GM21423 (cell line): Measurements from ENCODE around the gene PDCD4.

Experiments used
- ATAC-seq: cut with Tn5 transposase; IDR thresholded peaks from one replicate; pipeline ENCODE4 v1.9.1; 2021; ENCODE audit warnings: mild to moderate bottlenecking, moderate library complexity; ENCODE audit not compliant: unreplicated experiment

The PDCD4 gene

GRCh38 chr10:110918269-110918642 is 46.5 kb downstream of the PDCD4 start:
- no peak for ATAC-seq

DNA sequence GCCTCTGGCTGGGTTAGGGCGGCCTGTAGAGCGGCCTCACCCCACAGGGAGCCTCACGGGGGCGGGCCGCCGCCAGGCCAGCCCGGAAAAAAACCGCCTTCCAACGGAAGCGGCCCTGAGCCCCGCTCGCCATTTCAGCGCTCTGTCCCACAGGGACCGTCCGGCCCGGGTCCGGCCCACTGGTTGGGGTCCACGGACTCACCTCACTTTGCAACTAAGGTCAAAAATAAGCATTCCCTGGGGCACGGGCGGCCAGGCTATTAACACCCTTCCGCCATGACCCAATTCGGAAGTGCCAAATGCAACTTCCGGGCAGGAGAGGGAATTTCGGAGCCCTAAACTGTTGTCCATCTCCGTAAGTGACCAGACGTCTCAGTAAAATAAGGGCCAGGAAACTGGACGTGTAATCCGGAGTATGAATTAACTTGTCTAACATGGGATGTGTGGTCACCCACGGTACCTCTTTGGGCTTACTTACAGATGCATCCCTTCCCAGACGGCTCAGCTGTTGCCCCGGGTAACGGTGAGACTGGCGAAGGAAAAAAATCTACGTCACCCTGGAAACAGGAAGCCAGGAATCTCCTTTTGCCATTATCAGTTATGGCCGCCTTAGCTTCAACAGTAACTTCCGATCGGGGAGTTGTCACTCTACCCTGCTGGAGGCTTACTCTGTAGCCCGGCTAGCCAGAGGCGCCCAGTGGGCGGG is 47.1 kb downstream of the PDCD4 start, which contains the start of gene BBIP1:
TSS of gene BBIP1 (minus strand) at position 538 of the 706 bp plus-strand sequence. CDS start 1,023 bp downstream, outside the sequence.
- peak; percentile 74 for ATAC-seq

DNA sequence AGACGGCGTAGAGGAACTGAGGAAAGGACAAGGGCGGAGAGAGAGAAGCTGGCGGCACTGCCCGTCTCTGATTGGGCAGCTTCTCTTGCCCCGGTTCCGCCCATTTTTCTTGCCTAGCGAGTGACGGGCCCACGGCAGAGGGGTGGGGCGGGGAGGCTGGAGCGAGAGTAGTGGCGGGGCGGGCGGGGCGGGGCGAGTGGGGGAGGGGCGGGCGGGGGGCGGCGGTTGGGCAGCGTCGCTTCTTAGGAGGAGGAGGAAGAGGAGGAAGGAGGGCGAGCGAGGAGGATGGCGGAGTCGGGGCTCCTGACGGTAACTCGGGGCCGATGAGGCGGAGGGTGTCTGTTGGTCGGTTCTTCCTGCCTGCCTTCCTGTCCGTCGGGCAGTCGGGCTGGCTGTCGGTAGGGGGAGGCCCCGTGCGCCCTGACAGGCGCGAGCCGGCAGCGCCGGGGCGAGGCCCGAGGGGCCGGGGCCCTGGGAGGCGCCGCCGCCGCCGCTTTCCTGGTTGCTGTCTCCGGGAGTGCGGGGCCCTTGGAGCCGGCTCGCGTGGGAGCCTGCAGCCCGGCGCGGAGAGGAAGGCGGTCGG is 47.7 kb downstream of the PDCD4 start, which contains the start of gene SHOC2:
TSS of gene SHOC2 (plus strand) at position 256 of the 583 bp plus-strand sequence. CDS start 44,755 bp downstream, outside the sequence.
- peak; percentile 12 for ATAC-seq

- peak; percentile 24 for ATAC-seq
Observed at GRCh38 chr10:110919971-110920881, 48.5 kb downstream of the PDCD4 start.

GRCh38 chr10:110923856-110924493 is 52.2 kb downstream of the PDCD4 start:
- no peak for ATAC-seq

DNA sequence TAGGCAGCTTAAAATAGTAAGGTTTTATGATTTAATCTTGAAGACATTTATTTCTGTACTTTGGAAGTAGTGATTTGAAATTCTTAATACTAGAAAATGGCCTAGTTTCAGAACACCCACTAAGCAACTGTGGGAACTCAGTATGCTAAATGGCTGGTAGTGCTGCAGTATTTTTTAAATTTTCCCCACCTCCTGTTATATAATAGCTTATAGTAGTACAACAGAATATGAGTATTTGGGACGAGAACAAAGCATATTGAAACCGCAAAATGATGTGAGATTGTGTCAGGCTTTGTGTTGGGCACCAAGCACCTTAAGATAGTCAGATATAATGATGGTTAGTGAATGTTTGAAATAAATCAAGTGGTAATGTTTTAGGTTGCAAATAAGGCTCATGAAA is 55.7 kb downstream of the PDCD4 start:
- no peak for ATAC-seq

DNA sequence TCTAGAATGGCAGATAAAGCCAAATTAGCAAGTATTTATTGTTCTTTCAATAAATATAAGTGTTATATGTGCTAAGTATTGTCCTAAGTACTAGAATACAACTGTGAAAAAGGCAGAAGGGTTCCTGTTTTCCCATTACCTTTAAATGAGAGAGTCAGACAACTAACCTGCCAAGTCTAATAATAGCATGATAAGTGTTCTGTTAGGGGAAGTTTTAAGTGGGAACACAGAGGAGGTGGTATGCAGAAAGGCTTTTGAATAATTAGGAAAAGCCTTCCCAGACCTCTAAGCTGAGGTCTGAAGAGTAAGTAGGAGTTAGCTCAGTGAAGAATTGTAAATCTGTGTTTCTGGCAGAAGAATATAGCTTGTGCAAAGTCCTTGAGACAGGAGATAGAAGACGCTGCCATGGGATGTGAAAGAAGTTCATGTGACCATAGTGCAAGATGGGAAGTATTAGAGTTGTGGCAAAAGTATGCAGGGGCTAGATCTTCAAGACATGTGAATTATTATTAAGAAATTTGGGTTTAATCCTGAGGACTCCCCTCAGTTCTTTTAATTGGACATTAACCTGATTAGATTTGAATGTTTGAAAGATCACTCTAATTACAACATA is 60.1 kb downstream of the PDCD4 start:
- no peak for ATAC-seq

- ATAC-seq = no peak
Observed at GRCh38 chr10:110932505-110933180, 60.9 kb downstream of the PDCD4 start.

- no peak for ATAC-seq
Observed at GRCh38 chr10:110936757-110937156, 65.0 kb downstream of the PDCD4 start.

GRCh38 chr10:110939419-110939818 is 67.7 kb downstream of the PDCD4 start:
- no peak for ATAC-seq

DNA sequence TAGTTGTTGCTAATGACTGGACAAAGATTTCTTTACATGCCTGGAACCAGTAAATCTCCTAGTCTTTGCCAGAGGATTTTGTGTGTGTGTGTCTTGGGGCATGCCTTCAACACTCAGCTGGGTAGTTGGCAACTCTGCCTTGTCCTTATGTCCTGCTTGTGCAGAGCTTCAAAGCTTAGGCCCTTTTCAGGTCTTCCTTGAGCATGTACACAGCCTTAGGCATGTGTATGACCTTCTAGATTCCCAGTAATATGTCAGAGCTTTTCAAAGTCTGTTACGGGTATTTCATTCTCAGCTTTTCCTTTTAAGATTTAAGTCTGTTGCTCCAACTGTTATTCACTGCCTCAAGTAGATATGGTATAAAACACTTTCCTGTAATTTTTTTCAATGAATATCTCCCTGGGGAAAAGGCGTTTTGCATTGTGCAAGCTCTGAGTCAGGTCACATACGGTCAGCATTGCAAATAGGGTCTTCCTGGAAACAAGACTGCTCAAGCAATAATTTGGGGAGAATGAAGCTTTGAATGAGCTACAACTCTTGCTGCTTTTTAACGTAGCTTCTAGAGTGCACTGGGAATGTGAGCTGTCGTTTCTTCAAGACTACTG is 73.2 kb downstream of the PDCD4 start:
- ATAC-seq = no peak

DNA sequence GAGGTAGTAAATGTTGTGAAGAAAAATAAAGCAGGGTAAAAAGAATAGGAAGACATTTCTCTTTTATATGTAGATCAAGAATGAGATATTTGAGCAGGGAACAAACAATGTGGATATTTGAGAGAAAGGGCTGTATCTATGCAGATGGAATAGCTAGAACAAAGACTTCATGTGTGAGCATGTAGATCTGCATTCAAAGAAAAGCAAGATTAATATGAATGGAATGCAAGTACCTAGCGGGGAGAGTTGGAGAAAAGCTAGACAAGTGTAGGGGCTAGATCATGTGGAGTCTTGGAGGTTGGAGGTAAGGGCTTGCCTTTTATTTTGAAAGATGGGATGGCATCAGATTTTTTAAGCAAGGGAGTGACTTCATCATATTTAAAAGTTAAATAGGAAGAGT is 74.8 kb downstream of the PDCD4 start:
- no peak for ATAC-seq

DNA sequence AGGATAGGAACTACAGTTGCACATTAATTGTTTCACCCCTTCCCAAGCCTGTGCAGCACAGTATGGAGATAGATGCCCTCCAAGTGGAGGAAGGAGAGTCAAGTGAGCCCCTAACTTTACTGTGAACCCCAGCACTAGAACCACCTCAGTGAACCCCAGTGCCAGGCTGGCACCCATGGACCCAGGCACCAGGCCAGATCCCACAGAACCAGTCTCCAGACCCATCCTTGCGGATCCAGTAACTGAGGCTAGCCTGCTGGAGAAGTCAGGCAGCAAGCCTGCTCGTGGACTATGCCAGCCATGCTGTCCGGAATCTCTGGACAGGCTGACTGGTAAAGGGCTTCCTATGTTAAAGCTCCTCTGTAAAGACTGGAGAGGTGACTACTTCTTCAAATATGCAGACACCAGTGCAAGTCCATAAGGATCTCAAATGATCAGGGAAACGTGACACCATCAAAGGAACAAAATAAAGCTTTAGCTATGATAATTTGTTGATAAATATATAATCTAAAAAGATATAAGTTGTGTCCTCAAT is 75.4 kb downstream of the PDCD4 start:
- ATAC-seq = no peak
